GM04504 (cell line): ENCODE results near the gene SLC35B1.
"Not testable (repeated sequence)": the region's sequence is repeated elsewhere in the genome, so short reads cannot be mapped to it uniquely, and the experiment has no call there.

Experiments used
- DNase-seq: peaks from one replicate; pipeline ENCODE4 v3.0.0-alpha.2; 2012; ENCODE audit warnings: low read depth

SLC35B1 gene

GRCh38 chr17:49699966-49700575, 7.7 kb downstream of the SLC35B1 start:
- DNase-seq: no peak

- DNase-seq: no peak
These were observed 9.8 kb downstream of the SLC35B1 start for GRCh38 chr17:49698005-49698404.

- DNase-seq: no peak
These were observed 11.5 kb downstream of the SLC35B1 start for GRCh38 chr17:49696233-49696761.

GRCh38 chr17:49695698-49696232, 12.0 kb downstream of the SLC35B1 start:
- no peak for DNase-seq

- DNase-seq: no peak
These were observed 12.7 kb downstream of the SLC35B1 start for GRCh38 chr17:49694847-49695697.

GRCh38 chr17:49692751-49693150, 15.0 kb downstream of the SLC35B1 start:
- no peak for DNase-seq

- DNase-seq: no peak
These were observed 16.0 kb downstream of the SLC35B1 start for GRCh38 chr17:49691677-49692191.

GRCh38 chr17:49691086-49691676, 16.6 kb downstream of the SLC35B1 start:
- DNase-seq: no peak

GRCh38 chr17:49690256-49690655, 17.5 kb downstream of the SLC35B1 start:
- DNase-seq: no peak

GRCh38 chr17:49688848-49689247, 18.9 kb downstream of the SLC35B1 start:
- no peak for DNase-seq

GRCh38 chr17:49687878-49688491, 19.8 kb downstream of the SLC35B1 start:
- DNase-seq: no peak

GRCh38 chr17:49681106-49681979, 26.4 kb downstream of the SLC35B1 start:
- DNase-seq: no peak

GRCh38 chr17:49680314-49680713, 27.4 kb downstream of the SLC35B1 start:
- no peak for DNase-seq

GRCh38 chr17:49677933-49678847, 29.6 kb downstream of the SLC35B1 start, which contains the start of gene SPOP:
SPOP (minus strand) TSS chr17:49678097; CDS start chr17:49622810, 55,287 bp downstream.
- peak; percentile 98 for DNase-seq

GRCh38 chr17:49677134-49677932, 30.4 kb downstream of the SLC35B1 start:
- DNase-seq: peak; percentile 86

- no peak for DNase-seq
These were observed 31.4 kb downstream of the SLC35B1 start for GRCh38 chr17:49676276-49676868.

GRCh38 chr17:49674507-49674906, 33.3 kb downstream of the SLC35B1 start:
- no peak for DNase-seq

- DNase-seq: not testable (repeated sequence)
These were observed 34.1 kb downstream of the SLC35B1 start for GRCh38 chr17:49673679-49674078.
